PC-9 (cell line): Measurements from ENCODE around the gene SDR39U1.

Experiments used
- EZH2 ChIP-seq: fragments of 200-600 bp; sonication (generic); IDR thresholded peaks from 2 replicates; pipeline ENCODE4 v1.8.0; 2017; ENCODE audit warnings: antibody characterized with exemption, low read depth
- TF ChIP-seq, protein P1 (sequence below): fragments of 200-600 bp; sonication (generic); conservative IDR thresholded peaks from 2 replicates; pipeline ENCODE4 v1.6.1; 2017; ENCODE audit warnings: mixed run types, antibody characterized with exemption, mild to moderate bottlenecking, moderate library complexity

GRCh38 chr14:24394275-24394674 lies 48.3 kb downstream of the SDR39U1 start:
- TF ChIP-seq, protein P1, sequence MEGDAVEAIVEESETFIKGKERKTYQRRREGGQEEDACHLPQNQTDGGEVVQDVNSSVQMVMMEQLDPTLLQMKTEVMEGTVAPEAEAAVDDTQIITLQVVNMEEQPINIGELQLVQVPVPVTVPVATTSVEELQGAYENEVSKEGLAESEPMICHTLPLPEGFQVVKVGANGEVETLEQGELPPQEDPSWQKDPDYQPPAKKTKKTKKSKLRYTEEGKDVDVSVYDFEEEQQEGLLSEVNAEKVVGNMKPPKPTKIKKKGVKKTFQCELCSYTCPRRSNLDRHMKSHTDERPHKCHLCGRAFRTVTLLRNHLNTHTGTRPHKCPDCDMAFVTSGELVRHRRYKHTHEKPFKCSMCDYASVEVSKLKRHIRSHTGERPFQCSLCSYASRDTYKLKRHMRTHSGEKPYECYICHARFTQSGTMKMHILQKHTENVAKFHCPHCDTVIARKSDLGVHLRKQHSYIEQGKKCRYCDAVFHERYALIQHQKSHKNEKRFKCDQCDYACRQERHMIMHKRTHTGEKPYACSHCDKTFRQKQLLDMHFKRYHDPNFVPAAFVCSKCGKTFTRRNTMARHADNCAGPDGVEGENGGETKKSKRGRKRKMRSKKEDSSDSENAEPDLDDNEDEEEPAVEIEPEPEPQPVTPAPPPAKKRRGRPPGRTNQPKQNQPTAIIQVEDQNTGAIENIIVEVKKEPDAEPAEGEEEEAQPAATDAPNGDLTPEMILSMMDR, result no peak
- no peak for TF ChIP-seq EZH2
